ENCODE results near the gene GYG1.

DNA sequence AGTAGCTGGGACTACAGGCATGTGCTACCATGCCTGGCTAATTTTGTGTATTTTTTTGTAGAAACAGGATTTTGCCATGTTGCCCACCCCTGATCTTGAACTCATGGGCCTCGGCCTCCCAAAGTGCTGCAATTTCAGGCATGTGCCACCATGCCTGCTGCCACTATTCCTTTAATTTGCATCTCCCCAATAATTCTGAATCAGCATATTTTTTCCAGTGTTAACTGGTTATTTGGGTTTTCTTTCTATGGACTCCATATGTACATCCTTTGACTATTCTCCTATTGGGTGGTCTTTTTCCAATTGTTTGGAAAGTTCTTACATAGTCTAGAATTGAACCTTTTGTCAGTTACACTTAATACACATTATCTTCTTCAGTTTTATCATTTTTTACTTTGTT is 66.9 kb downstream of the GYG1 start:
- no peak for TF ChIP-seq CTCF (IDR thresholded peaks at IDR 0.05)
- no peak for TF ChIP-seq ZFX (IDR thresholded peaks at IDR 0.05; ENCODE audit: borderline replicate concordance)

Measured in 22Rv1 (cell line).